Esophagus muscularis mucosa (tissue), 4 donors: ENCODE results near the gene BAMBI. TPM values are rescaled to one million over a fixed set of nuclear protein-coding genes. Genes with fewer than 3 reads are reported as not detected.

Source experiments
- DNase-seq: peaks from one replicate; pipeline ENCODE4 v3.0.0-alpha.2; 2017; ENCODE audit errors: extremely low spot score
- H3K27ac ChIP-seq, 4 donors: fragments of 200-600 bp; sonication (generic); replicated peaks in 1 of 4; 1 replicate in 3 of 4; 2 replicates in 1 of 4; pipeline ENCODE4 v1.5.1; 2016 to 2019; ENCODE audit warnings: mild to moderate bottlenecking in 1 of 4
- H3K27me3 ChIP-seq, 4 donors: fragments of 200-600 bp; sonication (generic); one replicate each; pipeline versions ENCODE4 v1.5.1 to v1.6.0; 2016 to 2019
- H3K36me3 ChIP-seq, 4 donors: fragments of 200-600 bp; sonication (generic); one replicate each; pipeline ENCODE4 v1.5.1; 2016 to 2019
- H3K4me1 ChIP-seq, 4 donors: fragments of 200-600 bp; sonication (generic); one replicate each; pipeline ENCODE4 v1.5.1; 2016 to 2019
- H3K4me3 ChIP-seq, 4 donors: fragments of 200-600 bp; sonication (generic); 1 replicate in 2 of 4; 2 replicates in 2 of 4; pipeline ENCODE4 v1.5.1; 2016 to 2019; ENCODE audit warnings: mild to moderate bottlenecking in 4 of 4, moderate library complexity in 1 of 4
- H3K9me3 ChIP-seq, 4 donors: fragments of 200-600 bp; sonication (generic); 1 replicate in 3 of 4; 2 replicates in 1 of 4; pipeline ENCODE4 v1.5.1; 2016 to 2019
- CTCF ChIP-seq, 3 experiments: fragments of 200-600 bp in 2 of 3; fragments of 450-650 bp in 1 of 3; sonication (generic) in 2 of 3; IDR thresholded peaks; one replicate each; pipeline ENCODE4 v1.5.1; 2017 to 2019; ENCODE audit warnings: antibody characterized with exemption in 3 of 3, mild to moderate bottlenecking in 2 of 3, moderate library complexity in 1 of 3
- EP300 ChIP-seq: sonication (generic); formaldehyde crosslinking; IDR thresholded peaks from one replicate; pipeline ENCODE4 v1.6.1; 2017; ENCODE audit warnings: antibody characterized with exemption
- POLR2A ChIP-seq: fragments of 450-650 bp; IDR thresholded peaks from one replicate; pipeline ENCODE4 v1.6.1; 2017; ENCODE audit warnings: antibody characterized with exemption, moderate library complexity, mild to moderate bottlenecking, low read depth
- POLR2AphosphoS5 ChIP-seq, 2 donors: sonication (generic); formaldehyde crosslinking; IDR thresholded peaks; one replicate each; pipeline ENCODE4 v1.6.1; 2017; ENCODE audit warnings: antibody characterized with exemption in 2 of 2
- WGBS: methylation state at CpG from one replicate; pipeline ENCODE4 v1.1.5; 2018; 5-methylcytosine and 5-hydroxymethylcytosine counted together
- intact Hi-C: fragments of 100-400 bp; cut with DNase I; formaldehyde crosslinking; loops from one replicate; pipeline ENCODE4 v1.15.1; 2023
- total RNA-seq, 4 donors: library from RNA; depleted of rRNA; stranded (reverse); fragments of >200 nt; gene quantifications; one replicate each; pipeline versions ENCODE4 v1.1.0 to v1.2.1, GENCODE V29; 2016

Gene BAMBI
- total RNA-seq, 4 donors from 2014 or later = 6.2 to 8.4 (median 8.1) TPM

- TF ChIP-seq POLR2AphosphoS5 (IDR thresholded peaks at IDR 0.05) (no peak), CTCF (IDR thresholded peaks at IDR 0.05) (no peak), POLR2A (no peak), EP300 (no peak)
- Histone ChIP-seq H3K4me3 (peak overlapping the region; percentile 39 to 82 (median 78)), H3K9me3 (no peaks in the 10 kb centered on the region), H3K27me3 (peaks cover 0 to 48% (median 0%) of the 10 kb centered on the region in 4 donors), H3K27ac (no peak overlapping the region), H3K36me3 (peaks cover 0 to 14% (median 2%) of the 10 kb centered on the region in 4 donors), H3K4me1 (peaks cover 23 to 39% (median 32%) of the 10 kb centered on the region in 4 donors)
- DNase-seq = no peak
- intact Hi-C loops = loop anchor here (5.0 to 10.0 kb wide), 3 partner anchors 195 to 623 kb away; no protein-coding TSS in a partner anchor
- 62% methylated on average over 15 of the region's 15 CpGs for WGBS
These were observed 2.4 kb downstream of the BAMBI start for GRCh38 chr10:28679581-28680357.

GRCh38 chr10:28680358-28680752 is 3.0 kb downstream of the BAMBI start:
- H3K36me3 ChIP-seq = peaks cover 0 to 14% (median 2%) of the 10 kb centered on the region in 4 donors
- TF ChIP-seq EP300 = no peak
- TF ChIP-seq CTCF (IDR thresholded peaks at IDR 0.05) = no peak
- TF ChIP-seq POLR2AphosphoS5 (IDR thresholded peaks at IDR 0.05) = no peak
- no peak for TF ChIP-seq POLR2A
- no peak for DNase-seq
- H3K27ac ChIP-seq = no peak overlapping the region
- peak overlapping the region in 3 of 4 donors; percentile 39 to 82 (median 77) for H3K4me3 ChIP-seq
- peaks cover 0 to 45% (median 0%) of the 10 kb centered on the region in 4 donors for H3K27me3 ChIP-seq
- peaks cover 23 to 39% (median 32%) of the 10 kb centered on the region in 4 donors for H3K4me1 ChIP-seq
- intact Hi-C loops = no loop called here
- 48% methylated on average over 1 of the region's 1 CpG for WGBS
- H3K9me3 ChIP-seq = no peaks in the 10 kb centered on the region

GRCh38 chr10:28681291-28681763 is 4.0 kb downstream of the BAMBI start:
- intact Hi-C loops = no loop called here
- no peak overlapping the region for H3K27ac ChIP-seq

GRCh38 chr10:28681928-28682750 is 4.8 kb downstream of the BAMBI start:
- no peak for DNase-seq
- Histone ChIP-seq H3K4me1 (peaks cover 19 to 30% (median 24%) of the 10 kb centered on the region in 4 donors), H3K9me3 (no peaks in the 10 kb centered on the region), H3K27ac (no peak overlapping the region), H3K27me3 (peaks cover 0 to 32% (median 0%) of the 10 kb centered on the region in 4 donors), H3K4me3 (no peak overlapping the region), H3K36me3 (peaks cover 0 to 14% (median 2%) of the 10 kb centered on the region in 4 donors)
- intact Hi-C loops = no loop called here
- no peak for TF ChIP-seq POLR2AphosphoS5 (IDR thresholded peaks at IDR 0.05)
- TF ChIP-seq CTCF (IDR thresholded peaks at IDR 0.05) = no peak
- no peak for TF ChIP-seq POLR2A
- no peak for TF ChIP-seq EP300
- WGBS = 95% methylated on average over 14 of the region's 14 CpGs

More at GRCh38 chr10:28681291-28681763, 4.0 kb downstream of the BAMBI start:
- WGBS = 85% methylated on average over 5 of the region's 6 CpGs
- H3K36me3 ChIP-seq = peaks cover 0 to 14% (median 2%) of the 10 kb centered on the region in 4 donors
- no peak for DNase-seq
- no peaks in the 10 kb centered on the region for H3K9me3 ChIP-seq
- H3K4me3 ChIP-seq = no peak overlapping the region
- peaks cover 23 to 38% (median 32%) of the 10 kb centered on the region in 4 donors for H3K4me1 ChIP-seq
- peaks cover 0 to 40% (median 0%) of the 10 kb centered on the region in 4 donors for H3K27me3 ChIP-seq
- no peak for TF ChIP-seq POLR2A
- no peak for TF ChIP-seq EP300
- TF ChIP-seq POLR2AphosphoS5 (IDR thresholded peaks at IDR 0.05) = no peak
- no peak for TF ChIP-seq CTCF (IDR thresholded peaks at IDR 0.05)
